GM23248 (cell line): ENCODE results near the gene PSMF1.

Experiments
- EZH2 ChIP-seq: fragments of 200-600 bp; sonication (generic); IDR thresholded peaks from 2 replicates; pipeline ENCODE4 v1.6.1; 2018; ENCODE audit warnings: antibody characterized with exemption, mild to moderate bottlenecking; ENCODE audit not compliant: insufficient read depth, poor library complexity, severe bottlenecking
- EZH2phosphoT487 ChIP-seq: fragments of 200-600 bp; sonication (generic); IDR thresholded peaks from 2 replicates; pipeline ENCODE4 v1.6.1; 2018; ENCODE audit warnings: antibody characterized with exemption, moderate library complexity, mild to moderate bottlenecking, low read depth; ENCODE audit not compliant: insufficient read depth

- no peak for TF ChIP-seq EZH2
- no peak for TF ChIP-seq EZH2phosphoT487
Measured at GRCh38 chr20:1185316-1185741, 66.9 kb downstream of the PSMF1 start.
